ENCODE results near the gene RPEL1. TPM values are rescaled to one million over a fixed set of nuclear protein-coding genes. Genes with fewer than 3 reads are reported as not detected.

The RPEL1 gene
- total RNA-seq, 1 donor from 2014 or later, result not detected

DNA sequence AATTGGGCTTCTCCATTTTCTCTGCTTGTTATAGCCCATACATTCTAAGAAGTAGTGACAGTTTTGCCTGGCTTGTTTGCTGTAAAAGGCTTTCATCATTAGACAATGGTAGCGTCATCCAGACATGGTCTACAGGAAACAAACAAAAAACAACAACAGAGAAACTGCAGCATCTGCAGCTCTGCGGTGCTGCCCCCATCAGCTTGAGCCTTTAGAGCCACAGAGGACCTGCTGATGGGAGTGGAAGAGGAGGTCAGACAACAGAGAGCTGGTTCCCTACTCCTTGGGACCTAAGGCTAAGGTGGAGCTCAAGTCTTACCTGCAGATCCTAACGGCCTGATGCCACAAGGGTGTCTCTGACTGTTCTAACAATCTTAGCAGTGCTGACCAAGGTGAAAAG is 34.3 kb downstream of the RPEL1 start:
- Histone ChIP-seq H3K9me3 (no peaks in the 10 kb centered on the region), H3K27ac (no peak overlapping the region), H3K36me3 (no peaks in the 10 kb centered on the region), H3K4me3 (no peak overlapping the region), H3K27me3 (peaks cover 20% of the 10 kb centered on the region), H3K4me1 (peaks cover 6 to 7% of the 10 kb centered on the region in 2 donors)
- intact Hi-C loops (cut with DNase I), result no loop called here
- TF ChIP-seq, protein P1, sequence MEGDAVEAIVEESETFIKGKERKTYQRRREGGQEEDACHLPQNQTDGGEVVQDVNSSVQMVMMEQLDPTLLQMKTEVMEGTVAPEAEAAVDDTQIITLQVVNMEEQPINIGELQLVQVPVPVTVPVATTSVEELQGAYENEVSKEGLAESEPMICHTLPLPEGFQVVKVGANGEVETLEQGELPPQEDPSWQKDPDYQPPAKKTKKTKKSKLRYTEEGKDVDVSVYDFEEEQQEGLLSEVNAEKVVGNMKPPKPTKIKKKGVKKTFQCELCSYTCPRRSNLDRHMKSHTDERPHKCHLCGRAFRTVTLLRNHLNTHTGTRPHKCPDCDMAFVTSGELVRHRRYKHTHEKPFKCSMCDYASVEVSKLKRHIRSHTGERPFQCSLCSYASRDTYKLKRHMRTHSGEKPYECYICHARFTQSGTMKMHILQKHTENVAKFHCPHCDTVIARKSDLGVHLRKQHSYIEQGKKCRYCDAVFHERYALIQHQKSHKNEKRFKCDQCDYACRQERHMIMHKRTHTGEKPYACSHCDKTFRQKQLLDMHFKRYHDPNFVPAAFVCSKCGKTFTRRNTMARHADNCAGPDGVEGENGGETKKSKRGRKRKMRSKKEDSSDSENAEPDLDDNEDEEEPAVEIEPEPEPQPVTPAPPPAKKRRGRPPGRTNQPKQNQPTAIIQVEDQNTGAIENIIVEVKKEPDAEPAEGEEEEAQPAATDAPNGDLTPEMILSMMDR (IDR thresholded peaks at IDR 0.05), result no peak
- no peak for DNase-seq (ENCODE audit: low spot score in 2 of 2)

DNA sequence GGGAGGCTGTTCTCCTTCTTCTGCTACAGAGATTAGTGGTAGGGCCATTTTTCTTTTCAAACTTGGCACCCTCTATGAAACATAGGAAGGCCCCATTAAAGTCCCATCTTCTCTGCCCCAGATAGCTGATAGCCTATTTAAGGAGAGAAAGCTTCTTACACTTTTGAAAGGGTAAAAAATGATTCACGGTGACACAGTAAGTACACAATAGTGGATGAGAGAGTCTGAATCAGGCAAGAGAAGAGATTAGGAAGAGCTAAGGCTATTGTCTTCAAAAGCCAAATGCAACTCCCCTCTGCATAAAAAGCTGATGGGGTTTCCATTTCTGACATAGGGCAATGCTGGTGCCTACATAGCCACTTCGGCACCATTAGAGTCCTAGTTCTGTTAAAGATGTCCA is 34.8 kb downstream of the RPEL1 start:
- TF ChIP-seq, protein P1 (IDR thresholded peaks at IDR 0.05), result no peak
- H3K4me3 ChIP-seq, result no peak overlapping the region
- H3K27me3 ChIP-seq, result peaks cover 20% of the 10 kb centered on the region
- H3K9me3 ChIP-seq, result no peaks in the 10 kb centered on the region
- H3K4me1 ChIP-seq, result peaks cover 6 to 7% of the 10 kb centered on the region in 2 donors
- H3K36me3 ChIP-seq, result no peaks in the 10 kb centered on the region
- intact Hi-C loops (cut with DNase I), result no loop called here
- no peak for DNase-seq (ENCODE audit: low spot score in 2 of 2)
- H3K27ac ChIP-seq, result no peak overlapping the region

DNA sequence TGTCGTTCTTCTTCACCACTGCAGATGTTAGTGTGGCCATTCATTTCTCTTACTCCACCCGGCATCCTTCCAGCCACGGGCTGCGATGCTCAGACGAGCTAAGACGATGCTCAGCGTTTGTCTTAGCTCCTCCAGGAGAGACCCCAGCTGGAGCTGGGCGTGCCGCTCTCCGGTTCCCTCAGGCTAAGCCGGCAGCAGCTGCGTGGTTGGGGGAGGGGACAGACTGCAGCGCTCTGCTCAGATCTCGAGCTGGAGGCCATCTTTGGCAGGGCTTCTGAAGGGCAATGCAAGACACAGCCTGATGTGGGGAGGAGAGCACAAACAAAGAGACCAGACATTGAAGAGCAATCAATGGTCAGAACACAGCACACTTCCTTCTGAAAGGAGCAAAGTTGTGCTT is 36.1 kb downstream of the RPEL1 start:
- no peak overlapping the region for H3K27ac ChIP-seq
- intact Hi-C loops (cut with DNase I), result no loop called here
- H3K27me3 ChIP-seq, result peaks cover 19% of the 10 kb centered on the region
- no peak for DNase-seq (ENCODE audit: low spot score in 2 of 2)
- no peaks in the 10 kb centered on the region for H3K36me3 ChIP-seq
- TF ChIP-seq, protein P1 (IDR thresholded peaks at IDR 0.05), result no peak
- H3K4me3 ChIP-seq, result no peak overlapping the region
- no peaks in the 10 kb centered on the region for H3K9me3 ChIP-seq
- H3K4me1 ChIP-seq, result peaks cover 6 to 7% of the 10 kb centered on the region in 2 donors

DNA sequence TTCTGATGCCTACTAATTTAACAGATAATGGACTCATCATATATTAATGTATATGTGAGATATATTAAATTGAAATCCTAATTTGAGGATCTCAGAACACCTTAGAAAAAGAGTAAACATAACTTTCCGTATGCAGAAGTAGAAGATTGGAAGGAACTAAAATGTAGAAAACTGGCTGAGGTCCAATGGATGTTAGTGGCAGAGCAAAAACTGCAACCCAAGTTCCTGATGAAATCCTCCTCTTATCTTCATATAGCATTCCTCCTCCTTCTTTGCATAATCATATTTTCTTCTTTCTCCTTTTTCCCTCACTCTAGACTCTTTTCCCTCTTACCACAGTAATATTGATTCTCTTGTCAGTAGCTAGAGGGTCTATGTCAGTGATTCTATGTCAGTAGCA is 37.3 kb downstream of the RPEL1 start:
- Histone ChIP-seq H3K27ac (no peak overlapping the region), H3K36me3 (no peaks in the 10 kb centered on the region), H3K4me1 (no peaks in the 10 kb centered on the region), H3K9me3 (no peaks in the 10 kb centered on the region), H3K27me3 (peaks cover 7% of the 10 kb centered on the region), H3K4me3 (no peak overlapping the region)
- intact Hi-C loops (cut with DNase I), result no loop called here
- no peak for DNase-seq (ENCODE audit: low spot score in 2 of 2)
- TF ChIP-seq, protein P1 (IDR thresholded peaks at IDR 0.05), result no peak

DNA sequence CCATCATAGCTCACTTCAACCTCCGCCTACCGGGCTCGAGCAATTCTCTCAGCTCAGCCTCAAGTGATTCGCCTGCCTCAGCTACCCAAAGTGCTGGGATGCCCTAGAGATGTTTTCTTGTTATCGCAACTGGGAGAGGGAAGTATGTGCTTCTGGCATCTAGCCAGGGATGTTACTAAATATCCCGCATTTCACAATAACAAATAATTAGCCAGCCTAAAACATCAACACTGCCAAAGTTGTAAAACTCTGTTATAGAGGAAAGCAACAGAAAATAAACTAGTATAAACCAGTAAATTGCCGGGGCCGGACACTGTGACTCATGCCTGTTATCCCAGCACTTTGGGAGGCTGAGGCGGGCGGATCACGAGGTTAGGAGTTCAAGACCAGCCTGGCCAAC is 38.5 kb downstream of the RPEL1 start:
- Histone ChIP-seq H3K27ac (no peak overlapping the region), H3K9me3 (no peaks in the 10 kb centered on the region), H3K27me3 (no peaks in the 10 kb centered on the region), H3K36me3 (no peaks in the 10 kb centered on the region), H3K4me3 (no peak overlapping the region), H3K4me1 (no peaks in the 10 kb centered on the region)
- DNase-seq (ENCODE audit: low spot score in 2 of 2), result no peak
- TF ChIP-seq, protein P1 (IDR thresholded peaks at IDR 0.05), result no peak
- intact Hi-C loops (cut with DNase I), result no loop called here

DNA sequence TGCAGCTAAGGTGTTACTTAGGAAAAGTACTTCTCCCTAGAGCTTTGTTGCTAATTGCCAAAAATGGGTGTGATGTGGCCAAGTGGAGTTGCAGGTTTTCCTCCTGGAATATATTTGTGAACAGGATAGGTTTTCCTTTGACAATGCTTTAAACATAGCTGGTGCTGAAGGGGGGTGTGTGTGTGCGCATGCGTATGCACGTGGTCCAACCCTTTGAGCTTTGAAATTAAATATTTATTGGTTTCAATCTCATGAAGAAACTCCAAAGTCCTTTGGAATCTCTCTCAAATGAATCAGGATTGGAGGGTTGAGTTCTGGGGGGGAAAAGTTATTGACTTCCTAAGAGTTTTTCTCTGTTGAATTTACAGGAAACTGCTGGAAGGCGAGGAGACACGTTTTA is 42.3 kb downstream of the RPEL1 start:
- Histone ChIP-seq H3K36me3 (no peaks in the 10 kb centered on the region), H3K4me3 (no peak overlapping the region), H3K4me1 (no peaks in the 10 kb centered on the region), H3K27ac (no peak overlapping the region), H3K27me3 (no peaks in the 10 kb centered on the region), H3K9me3 (no peaks in the 10 kb centered on the region)
- TF ChIP-seq, protein P1 (IDR thresholded peaks at IDR 0.05), result no peak
- intact Hi-C loops (cut with DNase I), result no loop called here
- no peak for DNase-seq (ENCODE audit: low spot score in 2 of 2)
